Measurements from ENCODE around the gene JMJD7.

JMJD7 gene

GRCh38 chr15:41795996-41796856 lies 31.7 kb upstream of the JMJD7 start:
- H3K4me2 ChIP-seq: peak overlapping the region; percentile 61 to 88 (median 79)
- H3K4me1 ChIP-seq: peaks cover 41 to 84% (median 76%) of the 10 kb centered on the region in 10 experiments
- H3K27ac ChIP-seq: peak overlapping the region in 6 of 11 experiments; percentile 10 to 34 (median 29); a peak in 6 of 22 replicates

GRCh38 chr15:41797201-41797944 lies 30.5 kb upstream of the JMJD7 start:
- peak overlapping the region in 4 of 11 experiments; percentile 2 to 16 (median 6); a peak in 2 of 22 replicates for H3K9ac ChIP-seq
- H3K27ac ChIP-seq: no peak overlapping the region
- peaks cover 0 to 10% (median 0%) of the 10 kb centered on the region in 11 experiments; a peak in 4 of 22 replicates for H4K20me1 ChIP-seq
- H3K4me1 ChIP-seq: peaks cover 31 to 73% (median 64%) of the 10 kb centered on the region in 10 experiments
- H3K27me3 ChIP-seq: no peaks in the 10 kb centered on the region
- TF ChIP-seq Cebpa-rat (IDR thresholded peaks at IDR 0.05): no peak
- H3K36me3 ChIP-seq: peaks cover 21 to 31% (median 27%) of the 10 kb centered on the region in 11 experiments
- peak overlapping the region; percentile 61 to 88 (median 79) for H3K4me2 ChIP-seq
- H3K9me3 ChIP-seq (replicated peaks in 1 of 11): peaks cover 0 to 20% (median 18%) of the 10 kb centered on the region in 11 experiments; a peak in 17 of 22 replicates
- H3K4me3 ChIP-seq: no peak overlapping the region

More at GRCh38 chr15:41795996-41796856, 31.7 kb upstream of the JMJD7 start:
- Histone ChIP-seq H3K36me3 (peaks cover 11 to 20% (median 16%) of the 10 kb centered on the region in 11 experiments), H3K4me3 (no peak overlapping the region), H3K27me3 (no peaks in the 10 kb centered on the region), H4K20me1 (peaks cover 0 to 10% (median 0%) of the 10 kb centered on the region in 11 experiments; a peak in 4 of 22 replicates), H3K9ac (peak overlapping the region in 6 of 11 experiments; percentile 0 to 31 (median 12); a peak in 5 of 22 replicates), H3K9me3 (replicated peaks in 1 of 11) (peaks cover 0 to 11% (median 8%) of the 10 kb centered on the region in 11 experiments; a peak in 16 of 22 replicates)
- TF ChIP-seq Cebpa-rat (IDR thresholded peaks at IDR 0.05): no peak

- Histone ChIP-seq H3K9ac (0 out of 22 replicates have a peak overlapping the region, but pooled peaks of 1 of the 11 experiments have one; percentile 32), H3K36me3 (peaks cover 21 to 38% (median 28%) of the 10 kb centered on the region in 11 experiments), H3K27ac (no peak overlapping the region; a peak in 1 of 22 replicates), H3K9me3 (replicated peaks in 1 of 11) (peaks cover 0 to 20% (median 18%) of the 10 kb centered on the region in 11 experiments; a peak in 17 of 22 replicates), H3K4me3 (no peak overlapping the region), H3K4me1 (peaks cover 31 to 58% (median 55%) of the 10 kb centered on the region in 10 experiments), H3K4me2 (peak overlapping the region in 8 of 11 experiments; percentile 3 to 61 (median 32); a peak in 11 of 22 replicates), H4K20me1 (peaks cover 0 to 10% (median 0%) of the 10 kb centered on the region in 11 experiments; a peak in 4 of 22 replicates), H3K27me3 (no peaks in the 10 kb centered on the region)
- TF ChIP-seq Cebpa-rat (IDR thresholded peaks at IDR 0.05): no peak
These were observed 29.0 kb upstream of the JMJD7 start for GRCh38 chr15:41798607-41799487.

- peak overlapping the region in 6 of 11 experiments; percentile 0 to 61 (median 34); a peak in 7 of 22 replicates for H3K4me2 ChIP-seq
- no peak overlapping the region for H3K9ac ChIP-seq
- no peak overlapping the region for H3K4me3 ChIP-seq
- peaks cover 21 to 38% (median 28%) of the 10 kb centered on the region in 11 experiments for H3K36me3 ChIP-seq
- no peak for TF ChIP-seq Cebpa-rat (IDR thresholded peaks at IDR 0.05)
- H3K4me1 ChIP-seq: peaks cover 32 to 57% (median 53%) of the 10 kb centered on the region in 10 experiments
- H3K27ac ChIP-seq: no peak overlapping the region
- H3K9me3 ChIP-seq (replicated peaks in 1 of 11): peaks cover 0 to 20% (median 18%) of the 10 kb centered on the region in 11 experiments; a peak in 17 of 22 replicates
- H4K20me1 ChIP-seq: peaks cover 0 to 10% (median 0%) of the 10 kb centered on the region in 11 experiments; a peak in 4 of 22 replicates
- H3K27me3 ChIP-seq: no peaks in the 10 kb centered on the region
These were observed 28.4 kb upstream of the JMJD7 start for GRCh38 chr15:41799488-41799805.

- Histone ChIP-seq H4K20me1 (peaks cover 0 to 15% (median 0%) of the 10 kb centered on the region in 11 experiments; a peak in 4 of 22 replicates), H3K27ac (no peak overlapping the region), H3K4me3 (no peak overlapping the region), H3K36me3 (peaks cover 21 to 38% (median 28%) of the 10 kb centered on the region in 11 experiments), H3K9ac (no peak overlapping the region), H3K27me3 (no peaks in the 10 kb centered on the region), H3K9me3 (replicated peaks in 1 of 11) (peaks cover 0 to 20% (median 18%) of the 10 kb centered on the region in 11 experiments; a peak in 17 of 22 replicates), H3K4me2 (no peak overlapping the region), H3K4me1 (peaks cover 23 to 57% (median 52%) of the 10 kb centered on the region in 10 experiments)
- no peak for TF ChIP-seq Cebpa-rat (IDR thresholded peaks at IDR 0.05)
These were observed 26.7 kb upstream of the JMJD7 start for GRCh38 chr15:41801185-41801584.

- Histone ChIP-seq H4K20me1 (peaks cover 0 to 15% (median 0%) of the 10 kb centered on the region in 11 experiments; a peak in 4 of 22 replicates), H3K36me3 (peaks cover 21 to 38% (median 28%) of the 10 kb centered on the region in 11 experiments), H3K27ac (no peak overlapping the region), H3K4me2 (no peak overlapping the region), H3K27me3 (no peaks in the 10 kb centered on the region), H3K4me1 (peaks cover 15 to 56% (median 51%) of the 10 kb centered on the region in 10 experiments), H3K9me3 (replicated peaks in 1 of 11) (peaks cover 0 to 20% (median 18%) of the 10 kb centered on the region in 11 experiments; a peak in 17 of 22 replicates), H3K9ac (no peak overlapping the region), H3K4me3 (no peak overlapping the region)
- TF ChIP-seq Cebpa-rat (IDR thresholded peaks at IDR 0.05): no peak
These were observed 25.9 kb upstream of the JMJD7 start for GRCh38 chr15:41801850-41802455.

GRCh38 chr15:41804361-41804760 lies 23.5 kb upstream of the JMJD7 start:
- H3K4me3 ChIP-seq: no peak overlapping the region
- H3K27me3 ChIP-seq: no peaks in the 10 kb centered on the region
- peaks cover 0 to 9% (median 0%) of the 10 kb centered on the region in 11 experiments; a peak in 2 of 22 replicates for H4K20me1 ChIP-seq
- H3K4me2 ChIP-seq: peak overlapping the region in 9 of 11 experiments; percentile 37 to 68 (median 53); a peak in 17 of 22 replicates
- peak overlapping the region in 2 of 11 experiments; percentile 4 to 29; a peak in 2 of 22 replicates for H3K9ac ChIP-seq
- peaks cover 0 to 20% (median 18%) of the 10 kb centered on the region in 11 experiments; a peak in 17 of 22 replicates for H3K9me3 ChIP-seq (replicated peaks in 1 of 11)
- no peak for TF ChIP-seq Cebpa-rat (IDR thresholded peaks at IDR 0.05)
- H3K27ac ChIP-seq: peak overlapping the region in 2 of 11 experiments; percentile 3 to 4; a peak in 2 of 22 replicates
- peaks cover 24 to 37% (median 28%) of the 10 kb centered on the region in 11 experiments for H3K36me3 ChIP-seq
- H3K4me1 ChIP-seq: peaks cover 13 to 43% (median 36%) of the 10 kb centered on the region in 10 experiments
